Measurements from ENCODE around the gene NOL12. TPM values are rescaled to one million over a fixed set of nuclear protein-coding genes. Genes with fewer than 3 reads are reported as not detected.

Gene NOL12
- 10 to 100 TPM; 39.6 to 49.0 TPM for total RNA-seq

DNA sequence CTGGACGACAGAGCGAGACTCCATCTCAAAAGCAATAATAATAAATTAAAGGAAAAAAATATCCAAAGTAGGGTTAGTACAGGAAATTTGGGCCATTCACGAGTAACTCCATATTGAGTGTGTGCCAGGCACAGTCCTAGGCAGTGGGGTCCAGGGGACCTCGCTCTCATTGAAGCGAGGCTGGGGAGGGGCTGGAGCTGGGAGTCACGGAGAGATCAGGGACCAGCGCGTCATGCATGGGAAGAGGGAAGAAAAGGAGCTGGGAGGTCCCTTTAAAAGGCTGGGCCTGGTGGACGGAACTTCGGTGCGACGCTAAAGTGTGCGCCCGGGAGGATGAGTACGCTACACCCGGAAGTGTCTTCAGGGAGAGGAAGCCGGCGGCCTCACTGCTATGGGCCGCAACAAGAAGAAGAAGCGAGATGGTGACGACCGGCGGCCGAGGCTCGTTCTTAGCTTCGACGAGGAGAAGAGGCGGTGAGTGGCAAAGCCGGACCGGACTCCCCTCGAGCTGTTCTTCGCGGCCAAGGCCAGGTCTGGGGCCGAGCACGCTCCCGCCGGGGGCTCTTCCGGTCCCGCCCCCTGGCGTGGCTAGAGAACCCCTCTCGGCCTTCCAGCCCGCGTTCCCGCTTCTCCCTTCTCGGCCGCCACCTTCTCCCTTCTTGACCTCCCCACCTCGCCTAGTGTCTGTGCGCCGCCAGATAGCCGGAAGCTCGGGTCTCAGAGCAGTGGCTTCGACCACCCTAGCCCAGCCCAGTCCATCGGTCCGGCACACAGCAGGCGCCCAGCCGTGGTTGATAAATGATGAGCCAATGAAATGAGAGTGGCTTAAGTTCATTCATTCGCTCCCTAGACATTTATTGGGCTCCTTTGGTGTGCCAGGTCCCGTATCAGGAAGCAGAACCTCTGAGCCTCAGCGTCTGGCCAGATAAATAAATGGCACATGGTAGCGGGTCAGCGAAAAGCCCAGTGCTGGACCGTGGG is at the start of gene NOL12:
TSS of gene NOL12 (plus strand) at position 342 of the 981 bp plus-strand sequence. CDS start at position 392, 50 bp downstream.
- TF ChIP-seq POLR2A (IDR thresholded peaks at IDR 0.05) = peak; percentile 39
- TF ChIP-seq POLR2AphosphoS5 (IDR thresholded peaks at IDR 0.05) = peak; percentile 91
- peak in 3 of 4 experiments; percentile 10 to 28 (median 12) for TF ChIP-seq CTCF (IDR thresholded peaks at IDR 0.05)
- Histone ChIP-seq H3K27ac (peak within 1 kb of the TSS; percentile 80 to 83), H3K9me3 (no peaks in the 10 kb centered on the region), H3K4me1 (replicated peaks) (peaks cover 5% of the 10 kb centered on the region), H3K4me3 (peak within 1 kb of the TSS; percentile 70 to 86), H3K36me3 (peaks cover 8 to 9% of the 10 kb centered on the region in 2 donors), H3K27me3 (replicated peaks; ENCODE audit: insufficient read depth) (no peaks in the 10 kb centered on the region)
- intact Hi-C loops (cut with DNase I) = no loop called here
- WGBS = 2% methylated on average over 62 of the region's 62 CpGs
- DNase-seq (ENCODE audit: low spot score) = peak; percentile 70

DNA sequence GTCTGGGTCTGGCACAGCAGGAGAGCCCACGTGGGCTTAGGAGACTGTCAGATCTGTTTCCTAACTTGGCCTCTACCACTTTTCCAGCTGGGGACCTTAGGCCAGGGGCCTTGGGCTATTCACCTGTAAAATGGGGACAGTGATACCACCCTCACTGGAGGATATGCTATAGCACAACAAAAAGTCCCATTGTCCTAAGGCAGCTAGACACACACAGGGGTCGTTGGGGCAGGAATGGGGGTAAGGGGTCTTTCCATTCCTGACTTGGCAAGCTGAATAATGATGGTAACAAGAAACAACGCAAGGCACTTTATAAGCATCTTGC is 49.2 kb upstream of the NOL12 start:
- H3K27ac ChIP-seq = no peak overlapping the region
- DNase-seq (ENCODE audit: low spot score) = no peak
- WGBS = 69% methylated on average over 3 of the region's 3 CpGs
- H3K9me3 ChIP-seq = no peaks in the 10 kb centered on the region
- no peak overlapping the region for H3K4me3 ChIP-seq
- no peak for TF ChIP-seq CTCF (IDR thresholded peaks at IDR 0.05)
- no peak for TF ChIP-seq POLR2A (IDR thresholded peaks at IDR 0.05)
- TF ChIP-seq POLR2AphosphoS5 (IDR thresholded peaks at IDR 0.05) = no peak
- intact Hi-C loops (cut with DNase I) = no loop called here
- no peaks in the 10 kb centered on the region for H3K27me3 ChIP-seq (replicated peaks; ENCODE audit: insufficient read depth)
- H3K36me3 ChIP-seq = no peaks in the 10 kb centered on the region
- no peaks in the 10 kb centered on the region for H3K4me1 ChIP-seq (replicated peaks)

- no peak for DNase-seq (ENCODE audit: low spot score)
- intact Hi-C loops (cut with DNase I) = no loop called here
- Histone ChIP-seq H3K36me3 (no peaks in the 10 kb centered on the region), H3K27me3 (replicated peaks; ENCODE audit: insufficient read depth) (no peaks in the 10 kb centered on the region), H3K9me3 (no peaks in the 10 kb centered on the region), H3K4me3 (peak overlapping the region; percentile 57), H3K4me1 (replicated peaks) (no peaks in the 10 kb centered on the region), H3K27ac (peak overlapping the region; percentile 73 to 80)
- TF ChIP-seq POLR2AphosphoS5 (IDR thresholded peaks at IDR 0.05) (no peak), POLR2A (IDR thresholded peaks at IDR 0.05) (no peak), CTCF (IDR thresholded peaks at IDR 0.05) (no peak)
- WGBS = 50% methylated on average over 11 of the region's 11 CpGs
These were observed 47.6 kb upstream of the NOL12 start for GRCh38 chr22:37638391-37639069.

DNA sequence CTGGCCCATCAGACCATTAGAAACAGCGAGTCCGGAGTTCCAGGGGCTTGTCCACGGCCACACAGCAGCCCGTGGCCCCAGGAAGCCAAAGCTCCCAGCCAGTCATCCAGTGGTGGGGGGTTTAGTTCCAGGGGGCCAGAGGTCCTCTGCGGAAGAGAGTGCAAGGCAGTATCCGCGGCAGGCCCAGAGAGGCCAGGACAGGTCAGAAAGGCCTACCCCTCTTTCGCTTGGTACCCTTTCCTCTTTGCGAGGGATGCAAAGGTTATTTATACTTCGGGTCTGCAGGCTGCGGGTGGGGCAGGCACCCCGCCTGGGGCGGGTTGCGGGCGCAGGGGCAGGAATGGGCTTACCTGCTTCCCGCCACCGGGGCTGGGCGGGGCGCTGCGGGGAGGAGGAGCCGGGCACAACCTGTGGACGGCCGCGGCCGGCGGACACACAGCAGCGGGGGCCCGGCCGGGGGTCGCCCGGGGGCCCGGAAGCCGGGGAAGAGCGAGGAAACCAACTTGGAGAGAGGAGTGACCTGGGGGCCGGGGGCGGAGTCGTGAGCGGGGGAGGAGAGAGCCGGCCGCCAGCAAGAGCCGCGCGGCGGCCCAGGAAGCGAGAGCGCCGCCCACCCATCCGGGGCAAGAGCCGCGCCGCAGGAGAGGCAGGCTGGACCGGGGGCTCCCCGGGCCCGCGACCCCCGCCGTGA is 46.9 kb upstream of the NOL12 start, which contains the start of gene SH3BP1:
TSS of gene SH3BP1 (plus strand) at position 600 of the 691 bp plus-strand sequence. CDS start 119 bp downstream, outside the sequence.
- Histone ChIP-seq H3K4me1 (replicated peaks) (no peaks in the 10 kb centered on the region), H3K36me3 (no peaks in the 10 kb centered on the region), H3K27me3 (replicated peaks; ENCODE audit: insufficient read depth) (no peaks in the 10 kb centered on the region), H3K9me3 (no peaks in the 10 kb centered on the region), H3K27ac (peak within 1 kb of the TSS; percentile 73 to 80), H3K4me3 (peak within 1 kb of the TSS; percentile 57)
- intact Hi-C loops (cut with DNase I) = no loop called here
- DNase-seq (ENCODE audit: low spot score) = no peak
- 6% methylated on average over 39 of the region's 57 CpGs for WGBS
- no peak for TF ChIP-seq POLR2AphosphoS5 (IDR thresholded peaks at IDR 0.05)
- peak in 1 of 4 experiments; percentile 20 for TF ChIP-seq CTCF (IDR thresholded peaks at IDR 0.05)
- TF ChIP-seq POLR2A (IDR thresholded peaks at IDR 0.05) = peak; percentile 60
